HEK293 (cell line): Measurements from ENCODE around the gene DGKQ.

Experiments
- CTCF ChIA-PET: fragments of 350-600 bp; formaldehyde crosslinking; extraction: SDS; loops from one replicate; lab custom pipeline; 2021; ENCODE audit warnings: antibody characterized with exemption; lab: Yijun Ruan, JAX
- POLR2A ChIA-PET: fragments of 300-600 bp; formaldehyde crosslinking; extraction: SDS; loops from one replicate; lab custom pipeline; 2020; ENCODE audit warnings: antibody characterized with exemption, inconsistent platforms; lab: Yijun Ruan, JAX
- H3K27ac ChIP-seq: fragments of 200-500 bp; sonication (Bioruptor generic); 2 replicates; pipeline ENCODE4 v1.5.1; 2014; ENCODE audit warnings: low read depth, low read length, control low read depth, inconsistent platforms; ENCODE audit errors: extremely low read depth
- H3K36me3 ChIP-seq, 2 experiments: fragments of 200-500 bp in 1 of 2; sonication (Bioruptor generic) in 1 of 2; 1 replicate in 1 of 2; 2 replicates in 1 of 2; pipeline ENCODE4 v1.5.1; 2014 to 2017; ENCODE audit warnings: inconsistent platforms in 2 of 2, low read length in 2 of 2; ENCODE audit not compliant: control insufficient read depth in 2 of 2, insufficient read depth in 1 of 2
- H3K4me1 ChIP-seq: fragments of 200-500 bp; sonication (Bioruptor generic); 2 replicates; pipeline ENCODE4 v1.5.1; 2014; ENCODE audit warnings: mild to moderate bottlenecking, low read length, inconsistent platforms; ENCODE audit not compliant: control insufficient read depth, insufficient read depth
- H3K4me3 ChIP-seq: 2 replicates; pipeline ENCODE4 v1.5.1; 2011; ENCODE audit warnings: low read depth, mild to moderate bottlenecking, control low read depth, low read length, moderate library complexity
- H3K9me3 ChIP-seq: fragments of 200-500 bp; sonication (Bioruptor generic); 2 replicates; pipeline ENCODE4 v1.5.1; 2014; ENCODE audit warnings: low read depth, low read length, inconsistent platforms; ENCODE audit not compliant: control insufficient read depth, insufficient read depth
- AEBP2 ChIP-seq: fragments of 450-650 bp; formaldehyde crosslinking; IDR thresholded peaks from 2 replicates; pipeline ENCODE4 v1.5.1; 2016; ENCODE audit warnings: missing biosample characterization, missing genetic modification characterization, borderline replicate concordance
- BCL11A ChIP-seq: fragments of 450-650 bp; formaldehyde crosslinking; IDR thresholded peaks from 2 replicates; pipeline ENCODE4 v1.5.1; 2016; ENCODE audit warnings: low read depth, missing biosample characterization, missing genetic modification characterization
- KLF1 ChIP-seq: fragments of 450-650 bp; formaldehyde crosslinking; IDR thresholded peaks from 2 replicates; pipeline ENCODE4 v1.5.1; 2016; ENCODE audit warnings: missing biosample characterization, missing genetic modification characterization
- KLF10 ChIP-seq: fragments of 450-650 bp; IDR thresholded peaks from 2 replicates; pipeline ENCODE4 v1.5.1; 2018; ENCODE audit warnings: missing biosample characterization, mild to moderate bottlenecking, missing genetic modification characterization
- KLF16 ChIP-seq: fragments of 450-650 bp; formaldehyde crosslinking; IDR thresholded peaks from 2 replicates; pipeline ENCODE4 v1.5.1; 2017; ENCODE audit warnings: missing biosample characterization, missing genetic modification characterization
- SALL2 ChIP-seq: fragments of 450-650 bp; formaldehyde crosslinking; IDR thresholded peaks from 2 replicates; pipeline ENCODE4 v1.5.0; 2017; ENCODE audit warnings: missing biosample characterization, mild to moderate bottlenecking, missing genetic modification characterization, borderline replicate concordance
- WT1 ChIP-seq: fragments of 450-650 bp; formaldehyde crosslinking; IDR thresholded peaks from 2 replicates; pipeline ENCODE4 v1.5.1; 2016; ENCODE audit warnings: missing biosample characterization, missing genetic modification characterization
- ZBTB17 ChIP-seq: fragments of 450-650 bp; formaldehyde crosslinking; IDR thresholded peaks from 2 replicates; pipeline ENCODE4 v1.5.1; 2016; ENCODE audit warnings: missing biosample characterization, missing genetic modification characterization
- ZFP69B ChIP-seq: fragments of 450-650 bp; formaldehyde crosslinking; IDR thresholded peaks from 2 replicates; pipeline ENCODE4 v1.5.1; 2016; ENCODE audit warnings: missing biosample characterization, missing genetic modification characterization
- ZNF155 ChIP-seq: fragments of 450-650 bp; formaldehyde crosslinking; IDR thresholded peaks from 2 replicates; pipeline ENCODE4 v1.5.1; 2016; ENCODE audit warnings: missing biosample characterization, missing genetic modification characterization
- ZNF157 ChIP-seq: fragments of 450-650 bp; formaldehyde crosslinking; IDR thresholded peaks from 2 replicates; pipeline ENCODE4 v1.5.1; 2016; ENCODE audit warnings: missing biosample characterization, missing genetic modification characterization
- ZNF184 ChIP-seq: fragments of 450-650 bp; IDR thresholded peaks from 2 replicates; pipeline ENCODE4 v1.5.1; 2018; ENCODE audit warnings: missing biosample characterization, mild to moderate bottlenecking, missing genetic modification characterization
- ZNF221 ChIP-seq: fragments of 450-650 bp; formaldehyde crosslinking; IDR thresholded peaks from 2 replicates; pipeline ENCODE4 v1.5.1; 2017; ENCODE audit warnings: missing biosample characterization, missing genetic modification characterization, borderline replicate concordance
- ZNF223 ChIP-seq: fragments of 450-650 bp; formaldehyde crosslinking; IDR thresholded peaks from 2 replicates; pipeline ENCODE4 v1.5.1; 2016; ENCODE audit warnings: missing biosample characterization, missing genetic modification characterization
- ZNF24 ChIP-seq: fragments of 450-650 bp; formaldehyde crosslinking; IDR thresholded peaks from 2 replicates; pipeline ENCODE4 v1.5.1; 2016; ENCODE audit warnings: missing biosample characterization, missing genetic modification characterization
- ZNF280C ChIP-seq: fragments of 450-650 bp; formaldehyde crosslinking; IDR thresholded peaks from 2 replicates; pipeline ENCODE4 v1.5.1; 2016; ENCODE audit warnings: missing biosample characterization, missing genetic modification characterization
- ZNF473 ChIP-seq: fragments of 450-650 bp; formaldehyde crosslinking; IDR thresholded peaks from 2 replicates; pipeline ENCODE4 v1.5.1; 2017; ENCODE audit warnings: missing biosample characterization, missing genetic modification characterization
- ZNF549 ChIP-seq: fragments of 450-650 bp; IDR thresholded peaks from 2 replicates; pipeline ENCODE4 v1.5.1; 2018; ENCODE audit warnings: missing biosample characterization, missing genetic modification characterization, mild to moderate bottlenecking, inconsistent platforms, moderate library complexity
- ZNF600 ChIP-seq: fragments of 450-650 bp; formaldehyde crosslinking; IDR thresholded peaks from 2 replicates; pipeline ENCODE4 v1.5.1; 2016; ENCODE audit warnings: missing biosample characterization, missing genetic modification characterization
- ZNF629 ChIP-seq: fragments of 450-650 bp; formaldehyde crosslinking; IDR thresholded peaks from 2 replicates; pipeline ENCODE4 v1.5.1; 2017; ENCODE audit warnings: missing biosample characterization, missing genetic modification characterization
- ZNF747 ChIP-seq: fragments of 450-650 bp; formaldehyde crosslinking; IDR thresholded peaks from 2 replicates; pipeline ENCODE4 v1.5.1; 2016; ENCODE audit warnings: missing biosample characterization, missing genetic modification characterization
- ZNF777 ChIP-seq: fragments of 450-650 bp; formaldehyde crosslinking; IDR thresholded peaks from 2 replicates; pipeline ENCODE4 v1.5.1; 2017; ENCODE audit warnings: missing biosample characterization, missing genetic modification characterization, borderline replicate concordance
- ZNF830 ChIP-seq: fragments of 450-650 bp; IDR thresholded peaks from 2 replicates; pipeline ENCODE4 v1.5.0; 2018; ENCODE audit warnings: missing biosample characterization, missing genetic modification characterization, low read depth, mild to moderate bottlenecking, moderate library complexity
- ZSCAN23 ChIP-seq: fragments of 450-650 bp; formaldehyde crosslinking; IDR thresholded peaks from 2 replicates; pipeline ENCODE4 v1.5.1; 2016; ENCODE audit warnings: missing biosample characterization, missing genetic modification characterization
- TF ChIP-seq, protein P1 (sequence below): fragments of 450-650 bp; formaldehyde crosslinking; IDR thresholded peaks from 2 replicates; pipeline ENCODE4 v1.5.1; 2016; ENCODE audit warnings: missing biosample characterization, missing genetic modification characterization
- TF ChIP-seq, protein P2 (sequence below): fragments of 450-650 bp; IDR thresholded peaks from 2 replicates; pipeline ENCODE4 v1.5.1; 2018; ENCODE audit warnings: missing biosample characterization, mild to moderate bottlenecking, missing genetic modification characterization
- TF ChIP-seq, protein P3 (sequence below): fragments of 450-650 bp; formaldehyde crosslinking; IDR thresholded peaks from 2 replicates; pipeline ENCODE4 v1.5.1; 2016; ENCODE audit warnings: missing biosample characterization, missing genetic modification characterization, low read depth

The DGKQ gene

GRCh38 chr4:930827-931193, 42.6 kb downstream of the DGKQ start:
- ChIA-PET POLR2A (interaction anchor here (0.9 kb wide), 1 partner anchor 155 kb away, joined by 3 read pairs; no protein-coding TSS in a partner anchor), CTCF (no interaction called here)
- Histone ChIP-seq H3K36me3 (no peaks in the 10 kb centered on the region), H3K9me3 (no peaks in the 10 kb centered on the region), H3K27ac (peak overlapping the region; percentile 12; the same call in 1 of the 2 replicates), H3K4me1 (peaks cover 5% of the 10 kb centered on the region; the same call in 1 of the 2 replicates), H3K4me3 (peak overlapping the region; percentile 94)
- 0 out of 2 replicates have a peak, but pooled peaks have one; percentile 28 for TF ChIP-seq KLF10 (tag by site-specific recombination)
- TF ChIP-seq KLF16 (tag by site-specific recombination) = no peak
- TF ChIP-seq BCL11A (tag by site-specific recombination) = no peak
- no peak for TF ChIP-seq ZNF157
- TF ChIP-seq, protein P1, sequence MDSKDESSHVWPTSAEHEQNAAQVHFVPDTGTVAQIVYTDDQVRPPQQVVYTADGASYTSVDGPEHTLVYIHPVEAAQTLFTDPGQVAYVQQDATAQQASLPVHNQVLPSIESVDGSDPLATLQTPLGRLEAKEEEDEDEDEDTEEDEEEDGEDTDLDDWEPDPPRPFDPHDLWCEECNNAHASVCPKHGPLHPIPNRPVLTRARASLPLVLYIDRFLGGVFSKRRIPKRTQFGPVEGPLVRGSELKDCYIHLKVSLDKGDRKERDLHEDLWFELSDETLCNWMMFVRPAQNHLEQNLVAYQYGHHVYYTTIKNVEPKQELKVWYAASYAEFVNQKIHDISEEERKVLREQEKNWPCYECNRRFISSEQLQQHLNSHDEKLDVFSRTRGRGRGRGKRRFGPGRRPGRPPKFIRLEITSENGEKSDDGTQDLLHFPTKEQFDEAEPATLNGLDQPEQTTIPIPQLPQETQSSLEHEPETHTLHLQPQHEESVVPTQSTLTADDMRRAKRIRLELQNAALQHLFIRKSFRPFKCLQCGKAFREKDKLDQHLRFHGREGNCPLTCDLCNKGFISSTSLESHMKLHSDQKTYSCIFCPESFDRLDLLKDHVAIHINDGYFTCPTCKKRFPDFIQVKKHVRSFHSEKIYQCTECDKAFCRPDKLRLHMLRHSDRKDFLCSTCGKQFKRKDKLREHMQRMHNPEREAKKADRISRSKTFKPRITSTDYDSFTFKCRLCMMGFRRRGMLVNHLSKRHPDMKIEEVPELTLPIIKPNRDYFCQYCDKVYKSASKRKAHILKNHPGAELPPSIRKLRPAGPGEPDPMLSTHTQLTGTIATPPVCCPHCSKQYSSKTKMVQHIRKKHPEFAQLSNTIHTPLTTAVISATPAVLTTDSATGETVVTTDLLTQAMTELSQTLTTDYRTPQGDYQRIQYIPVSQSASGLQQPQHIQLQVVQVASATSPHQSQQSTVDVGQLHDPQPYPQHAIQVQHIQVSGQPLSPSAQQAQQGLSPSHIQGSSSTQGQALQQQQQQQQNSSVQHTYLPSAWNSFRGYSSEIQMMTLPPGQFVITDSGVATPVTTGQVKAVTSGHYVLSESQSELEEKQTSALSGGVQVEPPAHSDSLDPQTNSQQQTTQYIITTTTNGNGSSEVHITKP (tag by site-specific recombination) = no peak
- 0 out of 2 replicates have a peak, but pooled peaks have one; percentile 28 for TF ChIP-seq ZNF600 (tag by site-specific recombination)
- TF ChIP-seq, protein P2, sequence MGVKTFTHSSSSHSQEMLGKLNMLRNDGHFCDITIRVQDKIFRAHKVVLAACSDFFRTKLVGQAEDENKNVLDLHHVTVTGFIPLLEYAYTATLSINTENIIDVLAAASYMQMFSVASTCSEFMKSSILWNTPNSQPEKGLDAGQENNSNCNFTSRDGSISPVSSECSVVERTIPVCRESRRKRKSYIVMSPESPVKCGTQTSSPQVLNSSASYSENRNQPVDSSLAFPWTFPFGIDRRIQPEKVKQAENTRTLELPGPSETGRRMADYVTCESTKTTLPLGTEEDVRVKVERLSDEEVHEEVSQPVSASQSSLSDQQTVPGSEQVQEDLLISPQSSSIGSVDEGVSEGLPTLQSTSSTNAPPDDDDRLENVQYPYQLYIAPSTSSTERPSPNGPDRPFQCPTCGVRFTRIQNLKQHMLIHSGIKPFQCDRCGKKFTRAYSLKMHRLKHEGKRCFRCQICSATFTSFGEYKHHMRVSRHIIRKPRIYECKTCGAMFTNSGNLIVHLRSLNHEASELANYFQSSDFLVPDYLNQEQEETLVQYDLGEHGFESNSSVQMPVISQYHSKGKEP (tag by site-specific recombination) = no peak
- no peak for TF ChIP-seq ZNF223 (tag by site-specific recombination)
- 0 out of 2 replicates have a peak, but pooled peaks have one; percentile 21 for TF ChIP-seq ZNF24
- TF ChIP-seq, protein P3, sequence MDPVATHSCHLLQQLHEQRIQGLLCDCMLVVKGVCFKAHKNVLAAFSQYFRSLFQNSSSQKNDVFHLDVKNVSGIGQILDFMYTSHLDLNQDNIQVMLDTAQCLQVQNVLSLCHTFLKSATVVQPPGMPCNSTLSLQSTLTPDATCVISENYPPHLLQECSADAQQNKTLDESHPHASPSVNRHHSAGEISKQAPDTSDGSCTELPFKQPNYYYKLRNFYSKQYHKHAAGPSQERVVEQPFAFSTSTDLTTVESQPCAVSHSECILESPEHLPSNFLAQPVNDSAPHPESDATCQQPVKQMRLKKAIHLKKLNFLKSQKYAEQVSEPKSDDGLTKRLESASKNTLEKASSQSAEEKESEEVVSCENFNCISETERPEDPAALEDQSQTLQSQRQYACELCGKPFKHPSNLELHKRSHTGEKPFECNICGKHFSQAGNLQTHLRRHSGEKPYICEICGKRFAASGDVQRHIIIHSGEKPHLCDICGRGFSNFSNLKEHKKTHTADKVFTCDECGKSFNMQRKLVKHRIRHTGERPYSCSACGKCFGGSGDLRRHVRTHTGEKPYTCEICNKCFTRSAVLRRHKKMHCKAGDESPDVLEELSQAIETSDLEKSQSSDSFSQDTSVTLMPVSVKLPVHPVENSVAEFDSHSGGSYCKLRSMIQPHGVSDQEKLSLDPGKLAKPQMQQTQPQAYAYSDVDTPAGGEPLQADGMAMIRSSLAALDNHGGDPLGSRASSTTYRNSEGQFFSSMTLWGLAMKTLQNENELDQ (tag by site-specific recombination) = no peak
- TF ChIP-seq ZNF629 (tag by site-specific recombination) = no peak
- no peak for TF ChIP-seq ZNF747 (tag by site-specific recombination)
- TF ChIP-seq ZNF473 (tag by site-specific recombination) = no peak
- TF ChIP-seq ZNF155 (tag by site-specific recombination) = no peak
- no peak for TF ChIP-seq AEBP2 (tag by site-specific recombination)
- no peak for TF ChIP-seq ZNF549 (tag by site-specific recombination)
- TF ChIP-seq ZSCAN23 (tag by site-specific recombination) = no peak
- no peak for TF ChIP-seq SALL2 (tag by site-specific recombination)
- no peak for TF ChIP-seq ZNF184 (tag by site-specific recombination)
- no peak for TF ChIP-seq ZNF221 (tag by site-specific recombination)
- TF ChIP-seq ZNF777 (tag by site-specific recombination) = no peak
- no peak for TF ChIP-seq ZNF830
- TF ChIP-seq ZNF280C = no peak
- TF ChIP-seq ZBTB17 = peak; percentile 13; the same call in 1 of the 2 replicates
- no peak for TF ChIP-seq ZFP69B (tag by site-specific recombination)
- no peak for TF ChIP-seq KLF1 (tag by site-specific recombination)
- TF ChIP-seq WT1 (tag by site-specific recombination) = no peak
